ENCODE results near the gene CISD3. TPM values are rescaled to one million over a fixed set of nuclear protein-coding genes. Genes with fewer than 3 reads are reported as not detected.

The CISD3 gene
- total RNA-seq, 2 experiments from 2014 or later, result 43.2 to 44.2 TPM

GRCh38 chr17:38706505-38707216 is 23.5 kb upstream of the CISD3 start:
- peak overlapping the region; percentile 90 for H3K27ac Mint-ChIP-seq
- peaks cover 59% of the 10 kb centered on the region for H3K36me3 Mint-ChIP-seq (ENCODE audit: low read depth)
- peak overlapping the region; percentile 98 for H3K4me3 Mint-ChIP-seq
- ChIA-PET CTCF (interaction anchor here (0.7 to 3.3 kb wide), 9 partner anchors 9 to 39 kb away, joined by 3 to 15 read pairs (median 6); partner anchors contain the start of gene CISD3), POLR2A (interaction anchor here (0.6 to 18.4 kb wide), 9 partner anchors 12 to 1409 kb away, joined by 3 to 390 read pairs (median 4); partner anchors contain the start of genes CISD3, EPOP and PSMB3)
- peaks cover 44% of the 10 kb centered on the region for H3K4me1 Mint-ChIP-seq (ENCODE audit: low read depth)
- no peaks in the 10 kb centered on the region for H3K27me3 Mint-ChIP-seq
- H3K9me3 Mint-ChIP-seq, result no peaks in the 10 kb centered on the region
- intact Hi-C loops (cut with micrococcal nuclease), result no loop called here
- ATAC-seq, result peak; percentile 9
- peak; percentile 60 for DNase-seq
- TF ChIP-seq CTCF (IDR thresholded peaks at IDR 0.05), result no peak

GRCh38 chr17:38707678-38708351 is 22.3 kb upstream of the CISD3 start:
- no peak for TF ChIP-seq CTCF (IDR thresholded peaks at IDR 0.05)
- H3K4me1 Mint-ChIP-seq (ENCODE audit: low read depth), result peaks cover 52% of the 10 kb centered on the region
- H3K9me3 Mint-ChIP-seq, result no peaks in the 10 kb centered on the region
- DNase-seq (no peak), ATAC-seq (no peak)
- no peaks in the 10 kb centered on the region for H3K27me3 Mint-ChIP-seq
- H3K36me3 Mint-ChIP-seq (ENCODE audit: low read depth), result peaks cover 66% of the 10 kb centered on the region
- H3K27ac Mint-ChIP-seq, result peak overlapping the region; percentile 90
- peak overlapping the region; percentile 98 for H3K4me3 Mint-ChIP-seq
- ChIA-PET CTCF (interaction anchor here (1.7 to 3.6 kb wide), 3 partner anchors 21 to 31 kb away, joined by 7 to 31 read pairs (median 11); no protein-coding TSS in a partner anchor), POLR2A (interaction anchor here (0.8 to 18.4 kb wide), 6 partner anchors 14 to 31 kb away, joined by 3 to 390 read pairs (median 5); partner anchors contain the start of gene CISD3)
- intact Hi-C loops (cut with micrococcal nuclease), result no loop called here

GRCh38 chr17:38709104-38709820 is 20.9 kb upstream of the CISD3 start:
- H3K27me3 Mint-ChIP-seq, result no peaks in the 10 kb centered on the region
- no peaks in the 10 kb centered on the region for H3K9me3 Mint-ChIP-seq
- peak overlapping the region; percentile 66 for H3K27ac Mint-ChIP-seq
- peaks cover 71% of the 10 kb centered on the region for H3K36me3 Mint-ChIP-seq (ENCODE audit: low read depth)
- DNase-seq, result no peak
- CTCF ChIA-PET, result interaction anchor here (1.5 to 3.6 kb wide), 3 partner anchors 26 to 150 kb away, joined by 4 to 31 read pairs (median 11); no protein-coding TSS in a partner anchor
- peaks cover 57% of the 10 kb centered on the region for H3K4me1 Mint-ChIP-seq (ENCODE audit: low read depth)
- H3K4me3 Mint-ChIP-seq, result no peak overlapping the region
- POLR2A ChIA-PET, result interaction anchor here (1.1 to 18.4 kb wide), 6 partner anchors 7 to 57 kb away, joined by 3 to 390 read pairs (median 6); no protein-coding TSS in a partner anchor
- intact Hi-C loops (cut with micrococcal nuclease), result no loop called here
- ATAC-seq, result no peak
- no peak for TF ChIP-seq CTCF (IDR thresholded peaks at IDR 0.05)

- H3K4me3 Mint-ChIP-seq, result no peak overlapping the region
- ChIA-PET POLR2A (interaction anchor here (1.1 to 18.4 kb wide), 6 partner anchors 8 to 151 kb away, joined by 3 to 390 read pairs (median 6); partner anchors contain the start of gene EPOP), CTCF (interaction anchor here (0.8 to 3.6 kb wide), 10 partner anchors 14 to 152 kb away, joined by 3 to 31 read pairs (median 4); no protein-coding TSS in a partner anchor)
- peak overlapping the region; percentile 49 for H3K27ac Mint-ChIP-seq
- H3K4me1 Mint-ChIP-seq (ENCODE audit: low read depth), result peaks cover 64% of the 10 kb centered on the region
- ATAC-seq (no peak), DNase-seq (no peak)
- no peak for TF ChIP-seq CTCF (IDR thresholded peaks at IDR 0.05)
- intact Hi-C loops (cut with micrococcal nuclease), result loop anchor here (5.0 kb wide), 1 partner anchor 33 kb away; no protein-coding TSS in a partner anchor
- H3K36me3 Mint-ChIP-seq (ENCODE audit: low read depth), result peaks cover 74% of the 10 kb centered on the region
- H3K27me3 Mint-ChIP-seq, result no peaks in the 10 kb centered on the region
- no peaks in the 10 kb centered on the region for H3K9me3 Mint-ChIP-seq
Observed at GRCh38 chr17:38709864-38710603, 20.1 kb upstream of the CISD3 start.

Measured in activated CD8-positive, alpha-beta T cell treated with anti-CD3 and anti-CD28 coated beads for 36 hours (primary cell).